Kidney epithelial cell (primary cell): ENCODE results near the gene COL18A1. TPM values are rescaled to one million over a fixed set of nuclear protein-coding genes. Genes with fewer than 3 reads are reported as not detected.
A peak's percentile ranks its signal among the peaks of the same experiment; 100 is the strongest.

Source experiments
- DNase-seq: peaks from one replicate; pipeline ENCODE4 v3.0.0-alpha.2; 2010; ENCODE audit warnings: low read depth
- H3K27me3 ChIP-seq: 2 replicates; pipeline ENCODE4 v1.6.0; 2011; ENCODE audit warnings: low read length; ENCODE audit not compliant: control insufficient read depth, insufficient read depth
- H3K36me3 ChIP-seq: 2 replicates; pipeline ENCODE4 v1.5.1; 2011; ENCODE audit warnings: low read length; ENCODE audit not compliant: control insufficient read depth, insufficient read depth
- H3K4me3 ChIP-seq: 2 replicates; pipeline ENCODE4 v1.5.1; 2011; ENCODE audit warnings: low read depth, mild to moderate bottlenecking, control low read depth, low read length
- CTCF ChIP-seq: IDR thresholded peaks from 2 replicates; pipeline ENCODE4 v1.5.1; 2011; ENCODE audit warnings: mild to moderate bottlenecking, moderate library complexity, low read length, control low read depth, inconsistent platforms; ENCODE audit not compliant: insufficient read depth, poor library complexity, severe bottlenecking
- total RNA-seq: library from RNA; depleted of rRNA; stranded (reverse); fragments of >200 nt; gene quantifications from 2 replicates; pipeline ENCODE4 v1.2.3, GENCODE V29; 2015

COL18A1 gene
- total RNA-seq, 1 donor from 2014 or later: 808 TPM

- H3K27me3 ChIP-seq: no peaks in the 10 kb centered on the region
- no peak for DNase-seq
- H3K36me3 ChIP-seq: no peaks in the 10 kb centered on the region
- TF ChIP-seq CTCF: no peak
- no peak overlapping the region for H3K4me3 ChIP-seq
Observed at GRCh38 chr21:45438391-45439145, 33.6 kb downstream of the COL18A1 start.

- H3K36me3 ChIP-seq: no peaks in the 10 kb centered on the region
- no peak overlapping the region for H3K4me3 ChIP-seq
- TF ChIP-seq CTCF: peak; percentile 92
- peak; percentile 61 for DNase-seq
- no peaks in the 10 kb centered on the region for H3K27me3 ChIP-seq
Observed at GRCh38 chr21:45439161-45439872, 34.4 kb downstream of the COL18A1 start.

- no peaks in the 10 kb centered on the region for H3K36me3 ChIP-seq
- TF ChIP-seq CTCF: no peak
- no peaks in the 10 kb centered on the region for H3K27me3 ChIP-seq
- H3K4me3 ChIP-seq: no peak overlapping the region
- DNase-seq: no peak
Observed at GRCh38 chr21:45439901-45440461, 35.0 kb downstream of the COL18A1 start.

- H3K4me3 ChIP-seq: no peak overlapping the region
- H3K27me3 ChIP-seq: no peaks in the 10 kb centered on the region
- no peaks in the 10 kb centered on the region for H3K36me3 ChIP-seq
- TF ChIP-seq CTCF: no peak
- no peak for DNase-seq
Observed at GRCh38 chr21:45440736-45441350, 35.9 kb downstream of the COL18A1 start.

- no peak for DNase-seq
- H3K27me3 ChIP-seq: no peaks in the 10 kb centered on the region
- no peaks in the 10 kb centered on the region for H3K36me3 ChIP-seq
- H3K4me3 ChIP-seq: no peak overlapping the region
- TF ChIP-seq CTCF: no peak
Observed at GRCh38 chr21:45441431-45442255, 36.7 kb downstream of the COL18A1 start.
